H1 (cell line): ENCODE measurements around the gene DAZAP2. TPM values are rescaled to one million over a fixed set of nuclear protein-coding genes. Genes with fewer than 3 reads are reported as not detected.

Source experiments
- CTCF ChIA-PET: fragments of 300-600 bp; sonication (Branson Sonifier 250); formaldehyde crosslinking; loops from one replicate; lab custom pipeline; 2021; ENCODE audit not compliant: partially characterized antibody; lab: Charles Lee
- POLR2A ChIA-PET: fragments of 300-600 bp; sonication (Branson Sonifier 250); formaldehyde crosslinking; loops from one replicate; lab custom pipeline; 2021; ENCODE audit warnings: inconsistent platforms; ENCODE audit not compliant: partially characterized antibody; lab: Charles Lee
- DNase-seq, 2 experiments: peaks; one replicate each; pipeline versions ENCODE4 v3.0.0 to v3.0.0-alpha.2; 2010 to 2022; ENCODE audit warnings: low spot score in 2 of 2, low read depth in 1 of 2, mixed read lengths in 1 of 2
- FAIRE-seq: peaks from 2 replicates; lab custom pipeline; 2011; peaks lifted over from hg19 to GRCh38; lab: Jason Lieb, UNC
- H2AFZ ChIP-seq: 2 replicates; pipeline ENCODE4 v1.8.1; 2012; ENCODE audit warnings: low read length, inconsistent platforms
- H2AK5ac ChIP-seq: 2 replicates; pipeline ENCODE4 v1.6.1; 2013; ENCODE audit warnings: low read depth, low read length
- H2BK120ac ChIP-seq: replicated peaks from 2 replicates; pipeline ENCODE3; 2013; ENCODE audit warnings: low read depth, low read length, inconsistent platforms
- H2BK12ac ChIP-seq: 2 replicates; pipeline ENCODE4 v1.6.1; 2013; ENCODE audit warnings: low read depth, low read length
- H2BK15ac ChIP-seq: 2 replicates; pipeline ENCODE4 v1.6.1; 2013; ENCODE audit warnings: low read length
- H2BK20ac ChIP-seq: 2 replicates; pipeline ENCODE4 v1.6.1; 2013; ENCODE audit warnings: low read length
- H2BK5ac ChIP-seq: 2 replicates; pipeline ENCODE4 v1.6.1; 2013; ENCODE audit warnings: low read depth, low read length
- H3K14ac ChIP-seq: 2 replicates; pipeline ENCODE4 v1.6.1; 2013; ENCODE audit warnings: inconsistent platforms; ENCODE audit not compliant: insufficient read length
- H3K18ac ChIP-seq: 2 replicates; pipeline ENCODE4 v1.6.1; 2013; ENCODE audit warnings: low read length; ENCODE audit errors: extremely low read depth
- H3K23ac ChIP-seq: 2 replicates; pipeline ENCODE4 v1.6.1; 2013; ENCODE audit warnings: inconsistent platforms; ENCODE audit not compliant: insufficient read length
- H3K23me2 ChIP-seq: 2 replicates; pipeline ENCODE4 v1.6.1; 2013; ENCODE audit warnings: low read depth, low read length
- H3K27ac ChIP-seq: 2 replicates; pipeline ENCODE4 v1.6.1; 2011; ENCODE audit warnings: low read depth, low read length, inconsistent platforms
- H3K27me3 ChIP-seq, 4 experiments: replicated peaks in 1 of 4; 1 replicate in 1 of 4; 2 replicates in 3 of 4; pipeline versions ENCODE4 v1.6.1 to v1.8.1; 2011 to 2013; ENCODE audit warnings: low read length in 3 of 4, mild to moderate bottlenecking in 3 of 4, inconsistent platforms in 2 of 4, mixed read lengths in 2 of 4, moderate library complexity in 1 of 4; ENCODE audit not compliant: control insufficient read depth in 3 of 4, insufficient read depth in 3 of 4; ENCODE audit errors: extremely low read depth in 1 of 4
- H3K36me3 ChIP-seq, 4 experiments: 2 replicates each; pipeline versions ENCODE4 v1.6.1 to v1.8.1; 2011 to 2013; ENCODE audit warnings: mild to moderate bottlenecking in 4 of 4, low read length in 3 of 4, moderate library complexity in 2 of 4, control low read depth in 1 of 4, inconsistent platforms in 1 of 4; ENCODE audit not compliant: insufficient read depth in 4 of 4, control insufficient read depth in 2 of 4
- H3K4ac ChIP-seq: replicated peaks from 2 replicates; pipeline ENCODE3; 2013; ENCODE audit warnings: low read length, low read depth, mixed read lengths, inconsistent platforms; ENCODE audit not compliant: insufficient read length
- H3K4me1 ChIP-seq, 4 experiments: replicated peaks in 1 of 4; 1 replicate in 1 of 4; 2 replicates in 3 of 4; pipeline versions ENCODE4 v1.6.1 to v1.8.1; 2011 to 2013; ENCODE audit warnings: low read length in 3 of 4, inconsistent platforms in 2 of 4, mixed read lengths in 1 of 4; ENCODE audit not compliant: insufficient read depth in 4 of 4, control insufficient read depth in 3 of 4
- H3K4me2 ChIP-seq, 2 experiments: 2 replicates each; pipeline versions ENCODE4 v1.6.1 to v1.8.1; 2011 to 2013; ENCODE audit warnings: low read depth in 2 of 2, low read length in 2 of 2, control low read depth in 1 of 2, inconsistent platforms in 1 of 2, mild to moderate bottlenecking in 1 of 2; ENCODE audit not compliant: insufficient read depth in 1 of 2
- H3K4me3 ChIP-seq, 4 experiments: fragments of 200-600, 300-600 bp in 1 of 4; sonication (generic), shearing (Covaris generic), sonication (Bioruptor Twin) in 1 of 4; 2 replicates each; pipeline versions ENCODE4 v1.5.1 to v1.8.1; 2011 to 2016; ENCODE audit warnings: low read length in 4 of 4, low read depth in 3 of 4, control low read depth in 2 of 4, inconsistent platforms in 2 of 4, mild to moderate bottlenecking in 2 of 4, mixed read lengths in 1 of 4, moderate library complexity in 1 of 4; ENCODE audit not compliant: insufficient read depth in 2 of 4; ENCODE audit errors: extremely low read depth in 1 of 4
- H3K56ac ChIP-seq: replicated peaks from 2 replicates; pipeline ENCODE3; 2013; ENCODE audit warnings: low read depth, mild to moderate bottlenecking, mixed read lengths, low read length, inconsistent platforms; ENCODE audit not compliant: insufficient read length
- H3K79me1 ChIP-seq: 2 replicates; pipeline ENCODE4 v1.6.1; 2013; ENCODE audit warnings: low read depth, low read length, control low read depth
- H3K79me2 ChIP-seq, 2 experiments: 2 replicates each; pipeline versions ENCODE4 v1.6.1 to v1.8.1; 2012 to 2013; ENCODE audit warnings: low read length in 2 of 2, mild to moderate bottlenecking in 2 of 2, inconsistent platforms in 1 of 2; ENCODE audit not compliant: insufficient read depth in 2 of 2, control insufficient read depth in 1 of 2
- H3K9ac ChIP-seq, 4 experiments: replicated peaks in 1 of 4; 1 replicate in 1 of 4; 2 replicates in 3 of 4; pipeline versions ENCODE4 v1.6.1 to v1.8.1; 2011 to 2013; ENCODE audit warnings: low read depth in 3 of 4, low read length in 3 of 4, control low read depth in 2 of 4, mild to moderate bottlenecking in 2 of 4, moderate library complexity in 2 of 4, inconsistent platforms in 1 of 4; ENCODE audit errors: extremely low read depth in 1 of 4
- H3K9me3 ChIP-seq, 2 experiments: 2 replicates each; pipeline versions ENCODE4 v1.6.1 to v1.8.1; 2012 to 2013; ENCODE audit warnings: mild to moderate bottlenecking in 2 of 2, moderate library complexity in 2 of 2, control low read depth in 1 of 2, inconsistent platforms in 1 of 2, low read depth in 1 of 2, low read length in 1 of 2, mixed read lengths in 1 of 2; ENCODE audit not compliant: insufficient read depth in 2 of 2
- H4K20me1 ChIP-seq, 2 experiments: replicated peaks in 1 of 2; 2 replicates each; pipeline versions ENCODE3 to v1.8.1; 2011 to 2013; ENCODE audit warnings: inconsistent platforms in 2 of 2, low read length in 2 of 2, mild to moderate bottlenecking in 1 of 2; ENCODE audit not compliant: insufficient read depth in 2 of 2, control insufficient read depth in 1 of 2
- H4K5ac ChIP-seq: 2 replicates; pipeline ENCODE4 v1.6.1; 2013; ENCODE audit warnings: low read length, low read depth, mixed read lengths, inconsistent platforms; ENCODE audit not compliant: insufficient read length
- H4K8ac ChIP-seq: 2 replicates; pipeline ENCODE4 v1.8.0; 2013; ENCODE audit warnings: mild to moderate bottlenecking, moderate library complexity, low read length, inconsistent platforms; ENCODE audit not compliant: insufficient read depth; ENCODE audit errors: extremely low read depth
- H4K91ac ChIP-seq: replicated peaks from 2 replicates; pipeline ENCODE3; 2013; ENCODE audit warnings: low read length, mixed read lengths, inconsistent platforms; ENCODE audit not compliant: insufficient read length
- BACH1 ChIP-seq: IDR thresholded peaks from 2 replicates; pipeline ENCODE4 v1.6.1; 2012; ENCODE audit warnings: low read length, improper control_type of control experiment
- CEBPB ChIP-seq: IDR thresholded peaks from 2 replicates; pipeline ENCODE4 v1.6.1; 2012; ENCODE audit warnings: low read depth, low read length
- CHD1 ChIP-seq: IDR thresholded peaks from 2 replicates; pipeline ENCODE4 v1.6.1; 2012; ENCODE audit warnings: low read depth, low read length, improper control_type of control experiment
- EGR1 ChIP-seq: IDR thresholded peaks from 2 replicates; pipeline ENCODE4 v1.6.1; 2011; ENCODE audit warnings: low read depth, low read length, borderline replicate concordance
- GABPA ChIP-seq: IDR thresholded peaks from 2 replicates; pipeline ENCODE4 v1.6.1; 2011; ENCODE audit warnings: mild to moderate bottlenecking, low read length, moderate library complexity, borderline replicate concordance; ENCODE audit not compliant: insufficient read depth
- KDM1A ChIP-seq: fragments of 200-600, 300-600 bp; sonication (generic); IDR thresholded peaks from 2 replicates; pipeline ENCODE4 v1.7.1; 2016; ENCODE audit warnings: mild to moderate bottlenecking, low read length, borderline replicate concordance
- KDM4A ChIP-seq: IDR thresholded peaks from one replicate; pipeline ENCODE4 v1.7.1; 2012; ENCODE audit warnings: low read depth, mild to moderate bottlenecking, moderate library complexity, low read length, inconsistent platforms; ENCODE audit not compliant: severe bottlenecking
- POLR2A ChIP-seq, 2 experiments: IDR thresholded peaks; 1 replicate in 1 of 2; 2 replicates in 1 of 2; pipeline ENCODE4 v1.6.1; 2011; ENCODE audit warnings: low read depth in 2 of 2, low read length in 2 of 2, mild to moderate bottlenecking in 2 of 2; ENCODE audit errors: control extremely low read depth in 1 of 2
- TAF7 ChIP-seq: optimal IDR thresholded peaks from 2 replicates; pipeline ENCODE3; 2011; ENCODE audit warnings: low read depth, mild to moderate bottlenecking, inconsistent platforms, low read length, moderate library complexity, borderline replicate concordance
- TCF12 ChIP-seq: IDR thresholded peaks from 2 replicates; pipeline ENCODE4 v1.6.1; 2011; ENCODE audit warnings: low read depth, mild to moderate bottlenecking, low read length
- WGBS, 2 experiments: shearing (Covaris generic) in 1 of 2; methylation state at CpG; one replicate each; pipeline versions ENCODE4 v1.1.6 to v1.1.7; 2013 to 2015; ENCODE audit warnings: low lambda C conversion rate in 2 of 2, mixed read lengths in 2 of 2, inconsistent platforms in 1 of 2, low coverage in 1 of 2, missing lambda C conversion rate in 1 of 2; ENCODE audit not compliant: insufficient replicate concordance in 2 of 2, insufficient coverage in 1 of 2, insufficient read length in 1 of 2; ENCODE audit errors: extremely low coverage in 1 of 2, missing lambda C conversion rate in 1 of 2; 5-methylcytosine and 5-hydroxymethylcytosine counted together
- polyA plus RNA-seq, 7 experiments: library from polyadenylated mRNA; depleted of rRNA in 3 of 7; stranded (reverse) in 5 of 7; unstranded in 2 of 7; fragments of >200 nt in 5 of 7; fragments of 200-250 nt in 2 of 7; gene quantifications; 1 replicate in 5 of 7; 2 replicates in 1 of 7; 4 replicates in 1 of 7; pipeline versions ENCODE4 v1.2.1 to v1.2.3, GENCODE V29; 2011 to 2013; ENCODE audit warnings: missing spikeins in 2 of 7, mixed read lengths in 2 of 7
- total RNA-seq: library from RNA; stranded (reverse); fragmentation: NEBNext Ultra II Directional; extraction: Animal tissue kit (Norgen Biotek cat#: 25700); gene quantifications from 2 replicates; pipeline ENCODE4 v1.2.1, GENCODE V29; 2021

Gene DAZAP2
- total and polyA plus RNA-seq, 2 of the 8 experiments (the other 6 are each of a cell fraction or from before 2014, with no cell fraction given) = 27.1 to 77.2 TPM

DNA sequence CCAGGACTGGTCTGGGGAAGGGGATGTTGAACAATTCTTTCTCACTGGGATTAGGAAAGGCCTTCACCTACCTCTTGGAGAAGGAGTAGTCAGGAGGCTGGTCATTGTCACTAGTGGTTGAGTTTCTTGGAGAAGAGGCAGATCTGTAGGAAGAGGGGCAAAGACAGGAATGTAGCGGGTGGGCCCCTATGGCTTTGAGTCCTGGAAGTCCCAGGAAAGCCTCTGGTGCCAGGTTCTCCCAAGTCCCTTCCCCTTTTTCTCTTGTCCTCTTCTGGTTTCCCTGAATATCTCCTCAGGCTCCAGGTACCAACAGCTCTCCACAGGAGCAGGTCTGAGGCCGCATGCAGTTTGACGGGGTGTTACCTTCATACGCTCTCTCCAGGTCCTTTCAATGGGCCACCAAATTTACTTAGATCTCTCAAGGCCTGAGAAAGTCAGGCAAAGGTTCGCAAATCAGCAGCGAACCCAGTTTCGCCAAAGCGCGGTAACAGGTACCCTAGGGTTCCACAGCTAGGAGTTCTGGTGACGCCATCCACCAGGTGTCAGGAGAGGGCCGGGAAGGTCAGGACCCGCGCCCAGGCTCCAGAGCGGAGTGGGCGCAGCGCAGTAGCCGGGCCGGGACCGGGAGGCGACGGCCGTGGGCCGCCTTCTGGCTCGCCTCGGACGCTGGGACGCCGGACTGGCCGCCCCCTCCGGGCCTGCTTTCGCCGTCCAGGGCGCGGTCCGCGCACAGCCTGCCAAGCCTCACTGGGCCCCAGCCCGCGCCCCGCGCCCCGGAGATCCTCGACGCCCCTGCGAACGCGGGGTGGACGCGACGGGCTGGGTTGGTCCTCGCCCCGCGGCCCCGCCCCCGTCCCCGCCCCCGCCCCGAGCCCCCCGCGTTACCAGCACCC is 30.8 kb downstream of the DAZAP2 start:
- Histone ChIP-seq H4K91ac (no peak overlapping the region), H3K4me3 (peak overlapping the region; percentile 42 to 84 (median 62)), H3K79me2 (no peaks in the 10 kb centered on the region), H2BK15ac (peak overlapping the region; percentile 72), H4K20me1 (no peaks in the 10 kb centered on the region), H3K56ac (no peak overlapping the region), H2AK5ac (no peak overlapping the region; the same call in 1 of the 2 replicates), H3K4me2 (peak overlapping the region; percentile 58 to 76), H3K9me3 (no peaks in the 10 kb centered on the region), H3K23me2 (peaks cover 5% of the 10 kb centered on the region; the same call in 1 of the 2 replicates), H4K8ac (no peak overlapping the region), H3K4me1 (peaks cover 0 to 6% (median 2%) of the 10 kb centered on the region in 4 experiments; a peak in 5 of 7 replicates), H2BK12ac (peak overlapping the region; percentile 88), H3K4ac (no peak overlapping the region), H3K27me3 (peaks cover 0 to 11% (median 8%) of the 10 kb centered on the region in 4 experiments; a peak in 6 of 7 replicates), H3K79me1 (no peaks in the 10 kb centered on the region), H3K36me3 (no peaks in the 10 kb centered on the region), H2BK20ac (0 out of 2 replicates have a peak overlapping the region, but pooled peaks have one; percentile 32), H3K23ac (no peak overlapping the region), H3K9ac (peak overlapping the region in 2 of 4 experiments; percentile 54 to 69; a peak in 3 of 7 replicates), H2BK120ac (no peak overlapping the region), H3K14ac (no peak overlapping the region), H2AFZ (peak overlapping the region; percentile 72; the same call in 1 of the 2 replicates), H4K5ac (no peak overlapping the region), H2BK5ac (peak overlapping the region; percentile 39; the same call in 1 of the 2 replicates), H3K27ac (no peak overlapping the region), H3K18ac (peak overlapping the region; percentile 78)
- WGBS, 2 experiments = 17% methylated on average over 28 of the region's 59 CpGs; no CpG with 5 or more reads in 1 of the 2 experiments
- ChIA-PET POLR2A (interaction anchor here (0.7 to 2.5 kb wide), 14 partner anchors 9 to 186 kb away, joined by 3 to 10 read pairs (median 4); partner anchors contain the start of genes CELA1, CSRNP2, DAZAP2 and GALNT6), CTCF (interaction anchor here (0.6 to 7.7 kb wide), 12 partner anchors 20 to 182 kb away, joined by 3 to 111 read pairs (median 4); no protein-coding TSS in a partner anchor)
- FAIRE-seq (no peak), DNase-seq (peak; percentile 47 to 87)
- TF ChIP-seq CEBPB = 0 out of 2 replicates have a peak, but pooled peaks have one; percentile 9
- no peak for TF ChIP-seq TAF7
- 0 out of 3 replicates have a peak, but pooled peaks of 1 of the 2 experiments have one; percentile 26 for TF ChIP-seq POLR2A (IDR thresholded peaks at IDR 0.05; ENCODE audit: control extremely low read depth in 1 of 2, low read depth in 2 of 2, low read length in 2 of 2)
- peak; percentile 53 for TF ChIP-seq KDM4A
- TF ChIP-seq CHD1 = no peak
- TF ChIP-seq TCF12 = 0 out of 2 replicates have a peak, but pooled peaks have one; percentile 48
- 0 out of 2 replicates have a peak, but pooled peaks have one; percentile 4 for TF ChIP-seq EGR1
- peak; percentile 65; the same call in 1 of the 2 replicates for TF ChIP-seq KDM1A
- TF ChIP-seq BACH1 = peak; percentile 67; the same call in 1 of the 2 replicates
- TF ChIP-seq GABPA = peak; percentile 26; the same call in 1 of the 2 replicates
